Activated T-cell treated with anti-CD3 and anti-CD28 coated beads, Interleukin-2, amount 50 U/mL, for 72 hours (primary cell): ENCODE results near the gene RANBP10. TPM values are rescaled to one million over a fixed set of nuclear protein-coding genes. Genes with fewer than 3 reads are reported as not detected.
"Not testable (repeated sequence)": the region's sequence is repeated elsewhere in the genome, so short reads cannot be mapped to it uniquely, and the experiment has no call there.

Source experiments
- ATAC-seq, 2 donors: fragments of 150-1000 bp; cut with Tn5 transposase; replicated peaks in 1 of 2; 2 replicates each; pipeline ENCODE4 v1.10.0; 2021; ENCODE audit warnings: moderate library complexity in 2 of 2, mild to moderate bottlenecking in 1 of 2
- DNase-seq, 2 donors: peaks; one replicate each; pipeline ENCODE4 v3.0.0; 2021 to 2022; ENCODE audit warnings: mixed read lengths in 1 of 2
- H3K27ac Mint-ChIP-seq: one replicate; pipeline ENCODE4 v1.8.0; 2022; ENCODE audit warnings: mild to moderate bottlenecking, moderate library complexity, mixed read lengths
- H3K27me3 Mint-ChIP-seq: one replicate; pipeline ENCODE4 v1.8.0; 2022; ENCODE audit warnings: low read depth, mixed read lengths
- H3K36me3 Mint-ChIP-seq, 2 donors: one replicate each; pipeline ENCODE4 v1.8.0; 2022; ENCODE audit warnings: mixed read lengths in 2 of 2, mild to moderate bottlenecking in 1 of 2; ENCODE audit not compliant: insufficient read depth in 2 of 2
- H3K4me1 Mint-ChIP-seq: one replicate; pipeline ENCODE4 v1.8.0; 2022; ENCODE audit warnings: low read depth, mixed read lengths
- H3K4me3 Mint-ChIP-seq, 2 donors: one replicate each; pipeline ENCODE4 v1.8.0; 2022; ENCODE audit warnings: mild to moderate bottlenecking in 2 of 2, mixed read lengths in 2 of 2, moderate library complexity in 2 of 2
- H3K9me3 Mint-ChIP-seq, 2 donors: one replicate each; pipeline ENCODE4 v1.8.0; 2022; ENCODE audit warnings: mixed read lengths in 2 of 2
- total RNA-seq, 2 donors: library from RNA; stranded (reverse); gene quantifications; one replicate each; pipeline ENCODE4 v1.2.3, GENCODE V29; 2022

RANBP10 gene
- total RNA-seq, 2 donors from 2014 or later, result 17.1 to 24.8 TPM

GRCh38 chr16:67841816-67842508 is 35.6 kb upstream of the RANBP10 start, which contains the start of gene THAP11:
THAP11 (plus strand) TSS chr16:67842320; CDS start chr16:67842555, 235 bp downstream.
- peak within 1 kb of the TSS; percentile 92 to 98 for H3K4me3 Mint-ChIP-seq
- H3K4me1 Mint-ChIP-seq, result peaks cover 43% of the 10 kb centered on the region
- H3K27me3 Mint-ChIP-seq, result no peaks in the 10 kb centered on the region
- peak; percentile 59 for ATAC-seq
- H3K9me3 Mint-ChIP-seq, result no peaks in the 10 kb centered on the region
- H3K27ac Mint-ChIP-seq, result peak within 1 kb of the TSS; percentile 88
- peak; percentile 95 to 96 for DNase-seq
- H3K36me3 Mint-ChIP-seq, result peaks cover 3 to 5% of the 10 kb centered on the region in 2 donors

- H3K9me3 Mint-ChIP-seq, result no peaks in the 10 kb centered on the region
- H3K27ac Mint-ChIP-seq, result peak overlapping the region; percentile 81
- no peak for ATAC-seq
- peaks cover 3 to 5% of the 10 kb centered on the region in 2 donors for H3K36me3 Mint-ChIP-seq
- H3K4me3 Mint-ChIP-seq, result peak overlapping the region; percentile 89 to 91
- peaks cover 43% of the 10 kb centered on the region for H3K4me1 Mint-ChIP-seq
- no peaks in the 10 kb centered on the region for H3K27me3 Mint-ChIP-seq
- no peak for DNase-seq
These were observed 34.9 kb upstream of the RANBP10 start for GRCh38 chr16:67841198-67841815.

- H3K9me3 Mint-ChIP-seq, result no peaks in the 10 kb centered on the region
- no peaks in the 10 kb centered on the region for H3K27me3 Mint-ChIP-seq
- DNase-seq (no peak), ATAC-seq (no peak)
- H3K4me3 Mint-ChIP-seq, result no peak overlapping the region
- H3K36me3 Mint-ChIP-seq, result peaks cover 0 to 3% of the 10 kb centered on the region in 2 donors
- peaks cover 12% of the 10 kb centered on the region for H3K4me1 Mint-ChIP-seq
- no peak overlapping the region for H3K27ac Mint-ChIP-seq
These were observed 31.5 kb upstream of the RANBP10 start for GRCh38 chr16:67837811-67838210.

DNA sequence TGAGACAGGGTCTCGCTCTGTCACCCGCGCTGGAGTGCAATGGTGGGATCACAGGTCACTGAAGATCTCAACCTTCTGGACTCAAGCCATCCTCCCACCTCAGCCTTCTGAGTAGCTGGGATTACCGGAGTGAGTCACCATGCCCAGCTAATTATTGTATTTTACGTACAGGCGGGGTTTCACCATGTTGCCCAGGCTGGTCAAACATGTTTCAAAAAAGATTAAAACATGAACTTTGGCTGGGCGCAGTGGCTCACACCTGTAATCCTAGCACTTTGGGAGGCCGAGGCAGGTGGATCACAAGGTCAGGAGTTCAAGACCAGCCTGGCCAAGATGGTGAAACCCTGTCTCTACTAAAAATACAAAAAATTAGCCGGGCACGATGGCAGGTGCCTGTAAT is 30.8 kb upstream of the RANBP10 start:
- H3K27ac Mint-ChIP-seq, H3K36me3 Mint-ChIP-seq, ATAC-seq, H3K9me3 Mint-ChIP-seq, DNase-seq, H3K4me3 Mint-ChIP-seq, H3K27me3 Mint-ChIP-seq: not testable (repeated sequence)
- H3K4me1 Mint-ChIP-seq, result peaks cover 14% of the 10 kb centered on the region

DNA sequence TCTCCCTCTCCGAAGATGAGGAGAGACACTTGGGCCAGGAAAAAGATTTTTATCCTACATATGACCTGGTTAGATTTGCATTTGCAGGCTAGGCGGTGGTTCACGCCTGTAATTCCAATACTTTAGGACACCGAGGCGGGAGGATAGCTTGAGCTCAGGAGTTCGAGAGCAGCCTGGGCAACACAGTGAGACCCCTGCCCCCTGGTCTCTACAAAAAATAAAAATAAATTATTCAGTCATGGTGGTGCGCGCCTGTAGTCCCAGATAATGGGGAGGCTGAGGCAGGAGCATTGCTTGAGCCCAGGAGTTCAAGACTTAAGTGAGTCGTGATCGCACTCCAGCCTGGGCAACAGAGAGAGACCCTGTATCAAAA is 27.9 kb upstream of the RANBP10 start:
- Mint-ChIP-seq H3K27me3 (no peaks in the 10 kb centered on the region), H3K27ac (peak overlapping the region; percentile 90), H3K4me1 (peaks cover 9% of the 10 kb centered on the region), H3K36me3 (peaks cover 0 to 3% of the 10 kb centered on the region in 2 donors), H3K9me3 (no peaks in the 10 kb centered on the region), H3K4me3 (peak overlapping the region; percentile 98 to 99)
- no peak for ATAC-seq
- DNase-seq, result no peak

GRCh38 chr16:67833415-67834241 is 27.3 kb upstream of the RANBP10 start:
- H3K36me3 Mint-ChIP-seq, result peaks cover 0 to 3% of the 10 kb centered on the region in 2 donors
- ATAC-seq, result peak; percentile 99 to 100
- H3K4me3 Mint-ChIP-seq, result peak overlapping the region; percentile 98 to 99
- H3K27me3 Mint-ChIP-seq, result no peaks in the 10 kb centered on the region
- peak; percentile 96 to 97 for DNase-seq
- H3K27ac Mint-ChIP-seq, result peak overlapping the region; percentile 90
- no peaks in the 10 kb centered on the region for H3K9me3 Mint-ChIP-seq
- H3K4me1 Mint-ChIP-seq, result peaks cover 9% of the 10 kb centered on the region

DNA sequence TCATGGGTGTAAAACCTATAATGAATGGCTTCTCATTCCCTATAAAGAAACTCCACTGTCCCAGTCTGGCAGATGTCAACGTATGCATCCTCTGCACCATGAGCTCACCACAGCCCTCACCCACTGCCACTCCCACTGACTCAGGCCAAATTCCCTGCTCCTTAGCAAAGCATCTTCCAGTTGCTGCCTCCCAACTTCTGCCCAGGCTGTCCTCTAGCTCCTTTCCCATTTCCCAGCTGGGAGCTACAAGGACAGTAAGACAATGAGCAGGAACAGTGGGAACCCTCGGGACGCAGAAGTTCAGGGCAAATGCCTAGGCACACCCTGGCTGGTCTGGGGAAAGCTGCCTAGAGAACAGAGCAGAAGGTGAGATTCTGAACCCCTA is 26.7 kb upstream of the RANBP10 start:
- Mint-ChIP-seq H3K4me1 (peaks cover 9% of the 10 kb centered on the region), H3K27ac (peak overlapping the region; percentile 82), H3K27me3 (no peaks in the 10 kb centered on the region), H3K4me3 (peak overlapping the region; percentile 98 to 99), H3K9me3 (no peaks in the 10 kb centered on the region), H3K36me3 (peaks cover 0 to 3% of the 10 kb centered on the region in 2 donors)
- DNase-seq (no peak), ATAC-seq (no peak)

DNA sequence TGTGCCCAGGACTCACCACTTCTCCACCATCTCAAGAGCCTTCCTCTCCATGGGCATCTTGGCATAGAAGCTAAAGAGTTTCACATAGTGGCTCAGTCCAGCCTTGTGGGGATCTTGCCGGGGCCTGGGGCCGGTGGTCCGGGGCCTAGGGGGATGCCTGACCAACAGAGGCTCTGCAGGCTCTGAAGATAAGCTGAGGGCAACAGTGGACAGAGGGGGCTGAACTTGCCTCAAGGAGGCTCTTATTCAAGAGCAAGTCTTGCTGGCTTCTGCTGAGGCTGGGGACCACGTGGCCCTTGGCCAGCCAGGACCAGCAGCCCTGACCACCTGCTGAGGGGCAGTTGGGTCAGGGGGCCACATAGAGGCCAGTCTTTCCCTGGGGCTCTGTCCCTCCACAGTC is 22.3 kb upstream of the RANBP10 start:
- Mint-ChIP-seq H3K27me3 (no peaks in the 10 kb centered on the region), H3K4me1 (peaks cover 9% of the 10 kb centered on the region), H3K4me3 (no peak overlapping the region), H3K36me3 (peaks cover 0 to 2% of the 10 kb centered on the region in 2 donors), H3K9me3 (no peaks in the 10 kb centered on the region), H3K27ac (no peak overlapping the region)
- ATAC-seq (no peak), DNase-seq (no peak)

DNA sequence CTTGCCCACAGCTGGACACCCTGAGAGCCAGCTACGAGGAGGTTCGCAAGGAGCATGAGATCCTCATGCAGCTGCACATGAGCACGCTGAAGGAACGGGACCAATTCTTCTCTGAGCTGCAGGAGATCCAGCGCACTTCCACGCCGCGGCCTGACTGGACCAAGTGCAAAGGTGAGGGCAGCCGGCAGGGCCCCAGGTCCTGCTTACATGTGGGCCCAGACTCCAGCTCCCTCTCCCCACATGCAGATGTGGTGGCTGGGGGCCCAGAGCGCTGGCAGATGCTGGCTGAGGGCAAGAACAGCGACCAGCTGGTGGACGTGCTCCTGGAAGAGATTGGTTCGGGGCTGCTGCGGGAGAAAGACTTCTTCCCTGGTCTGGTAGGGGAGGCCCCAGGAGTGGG is 19.5 kb upstream of the RANBP10 start:
- Mint-ChIP-seq H3K4me1 (no peaks in the 10 kb centered on the region), H3K27ac (no peak overlapping the region), H3K9me3 (no peaks in the 10 kb centered on the region), H3K27me3 (no peaks in the 10 kb centered on the region), H3K36me3 (no peaks in the 10 kb centered on the region), H3K4me3 (no peak overlapping the region)
- DNase-seq (no peak), ATAC-seq (no peak)

- H3K4me1 Mint-ChIP-seq, result no peaks in the 10 kb centered on the region
- H3K27ac Mint-ChIP-seq, result no peak overlapping the region
- ATAC-seq (no peak), DNase-seq (no peak)
- H3K27me3 Mint-ChIP-seq, result no peaks in the 10 kb centered on the region
- H3K36me3 Mint-ChIP-seq, result no peaks in the 10 kb centered on the region
- no peaks in the 10 kb centered on the region for H3K9me3 Mint-ChIP-seq
- H3K4me3 Mint-ChIP-seq, result no peak overlapping the region
These were observed 18.8 kb upstream of the RANBP10 start for GRCh38 chr16:67825119-67825518.

- Mint-ChIP-seq H3K4me3 (no peak overlapping the region), H3K36me3 (no peaks in the 10 kb centered on the region), H3K9me3 (no peaks in the 10 kb centered on the region), H3K4me1 (no peaks in the 10 kb centered on the region), H3K27ac (no peak overlapping the region), H3K27me3 (no peaks in the 10 kb centered on the region)
- DNase-seq (no peak), ATAC-seq (no peak)
These were observed 16.2 kb upstream of the RANBP10 start for GRCh38 chr16:67822511-67822910.

DNA sequence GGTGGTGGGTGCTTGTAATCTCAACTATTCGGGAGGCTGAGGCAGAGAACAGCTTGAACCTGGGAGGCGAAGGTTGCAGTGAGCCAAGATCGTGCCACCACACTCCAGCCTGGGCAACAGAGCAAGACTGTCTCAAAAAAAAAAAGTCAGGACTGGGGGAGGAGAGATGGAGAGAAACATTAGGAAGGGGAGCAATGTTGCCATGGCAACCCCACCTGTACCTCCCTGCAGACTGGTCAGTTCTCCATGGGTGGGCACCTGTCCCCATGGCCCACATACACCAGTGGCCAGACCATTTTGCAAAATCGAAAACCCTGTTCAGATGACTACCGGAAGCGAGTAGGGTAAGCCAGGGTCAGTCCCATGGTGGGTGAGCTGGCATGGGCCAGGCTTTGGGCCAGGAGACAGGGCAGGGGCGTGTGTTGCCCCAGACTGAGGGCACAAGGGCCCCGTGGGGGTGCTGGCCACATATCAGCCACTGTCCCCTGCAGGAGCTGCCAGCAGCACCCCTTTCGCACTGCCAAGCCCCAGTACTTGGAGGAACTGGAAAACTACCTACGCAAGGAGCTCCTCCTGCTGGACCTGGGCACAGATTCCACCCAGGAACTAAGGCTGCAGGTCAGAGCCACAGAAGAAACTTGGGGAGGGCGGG is 14.4 kb upstream of the RANBP10 start:
- Mint-ChIP-seq H3K4me3 (no peak overlapping the region), H3K36me3 (no peaks in the 10 kb centered on the region), H3K27me3 (no peaks in the 10 kb centered on the region), H3K4me1 (peaks cover 9% of the 10 kb centered on the region), H3K27ac (no peak overlapping the region), H3K9me3 (no peaks in the 10 kb centered on the region)
- DNase-seq (no peak), ATAC-seq (no peak)

- ATAC-seq (no peak), DNase-seq (no peak)
- Mint-ChIP-seq H3K27ac (no peak overlapping the region), H3K27me3 (no peaks in the 10 kb centered on the region), H3K4me3 (no peak overlapping the region), H3K36me3 (no peaks in the 10 kb centered on the region), H3K9me3 (no peaks in the 10 kb centered on the region), H3K4me1 (peaks cover 9% of the 10 kb centered on the region)
These were observed 8.2 kb upstream of the RANBP10 start for GRCh38 chr16:67814567-67814966.
